ENCODE results near the gene TM9SF2. TPM values are rescaled to one million over a fixed set of nuclear protein-coding genes. Genes with fewer than 3 reads are reported as not detected.

Gene TM9SF2
- polyA plus RNA-seq, 2 donors, result 26.3 to 48.0 TPM

GRCh38 chr13:99553033-99553432 is 51.8 kb downstream of the TM9SF2 start:
- no peaks in the 10 kb centered on the region for H3K9me3 ChIP-seq (ENCODE audit: control insufficient read depth in 2 of 2, insufficient read depth in 1 of 2, low read depth in 1 of 2, low read length in 1 of 2)
- peaks cover 6 to 10% of the 10 kb centered on the region in 2 donors for H3K36me3 ChIP-seq (ENCODE audit: control insufficient read depth in 2 of 2, insufficient read depth in 2 of 2, low read length in 1 of 2)
- WGBS, 2 donors, result 66 to 74% methylated on average over 5 of the region's 5 CpGs
- no peaks in the 10 kb centered on the region for H3K27me3 ChIP-seq (ENCODE audit: control insufficient read depth in 1 of 2, insufficient read depth in 2 of 2, low read length in 2 of 2)
- H3K27ac ChIP-seq (ENCODE audit: low read depth in 2 of 2, low read length in 1 of 2), result no peak overlapping the region
- no peaks in the 10 kb centered on the region for H3K4me1 ChIP-seq (ENCODE audit: control insufficient read depth in 2 of 2, insufficient read depth in 2 of 2, low read length in 1 of 2)
- H3K4me3 ChIP-seq (ENCODE audit: low read depth in 1 of 2, low read length in 2 of 2), result no peak overlapping the region

- Histone ChIP-seq H3K36me3 (ENCODE audit: control insufficient read depth in 2 of 2, insufficient read depth in 2 of 2, low read length in 1 of 2) (peaks cover 6 to 9% of the 10 kb centered on the region in 2 donors), H3K4me1 (ENCODE audit: control insufficient read depth in 2 of 2, insufficient read depth in 2 of 2, low read length in 1 of 2) (no peaks in the 10 kb centered on the region), H3K27me3 (ENCODE audit: control insufficient read depth in 1 of 2, insufficient read depth in 2 of 2, low read length in 2 of 2) (no peaks in the 10 kb centered on the region), H3K4me3 (ENCODE audit: low read depth in 1 of 2, low read length in 2 of 2) (no peak overlapping the region), H3K9me3 (ENCODE audit: control insufficient read depth in 2 of 2, insufficient read depth in 1 of 2, low read depth in 1 of 2, low read length in 1 of 2) (no peaks in the 10 kb centered on the region), H3K27ac (ENCODE audit: low read depth in 2 of 2, low read length in 1 of 2) (no peak overlapping the region)
- WGBS, 2 donors, result 76 to 80% methylated on average over 5 of the region's 5 CpGs
These were observed 53.9 kb downstream of the TM9SF2 start for GRCh38 chr13:99555149-99555548.

- Histone ChIP-seq H3K9me3 (ENCODE audit: control insufficient read depth in 2 of 2, insufficient read depth in 1 of 2, low read depth in 1 of 2, low read length in 1 of 2) (no peaks in the 10 kb centered on the region), H3K27me3 (ENCODE audit: control insufficient read depth in 1 of 2, insufficient read depth in 2 of 2, low read length in 2 of 2) (no peaks in the 10 kb centered on the region), H3K4me3 (ENCODE audit: low read depth in 1 of 2, low read length in 2 of 2) (no peak overlapping the region), H3K4me1 (ENCODE audit: control insufficient read depth in 2 of 2, insufficient read depth in 2 of 2, low read length in 1 of 2) (no peaks in the 10 kb centered on the region), H3K36me3 (ENCODE audit: control insufficient read depth in 2 of 2, insufficient read depth in 2 of 2, low read length in 1 of 2) (peaks cover 6% of the 10 kb centered on the region in 2 donors), H3K27ac (ENCODE audit: low read depth in 2 of 2, low read length in 1 of 2) (no peak overlapping the region)
- 92% methylated on average over 7 of the region's 7 CpGs for WGBS, 2 donors
These were observed 55.7 kb downstream of the TM9SF2 start for GRCh38 chr13:99556867-99557443.

- peaks cover 3 to 6% of the 10 kb centered on the region in 2 donors for H3K36me3 ChIP-seq (ENCODE audit: control insufficient read depth in 2 of 2, insufficient read depth in 2 of 2, low read length in 1 of 2)
These were observed 57.4 kb downstream of the TM9SF2 start for GRCh38 chr13:99558570-99559180.

GRCh38 chr13:99559560-99559959 is 58.3 kb downstream of the TM9SF2 start:
- 78 to 80% methylated on average over 2 of the region's 2 CpGs for WGBS, 2 donors
- no peak overlapping the region for H3K4me3 ChIP-seq (ENCODE audit: low read depth in 1 of 2, low read length in 2 of 2)
- H3K9me3 ChIP-seq (ENCODE audit: control insufficient read depth in 2 of 2, insufficient read depth in 1 of 2, low read depth in 1 of 2, low read length in 1 of 2), result no peaks in the 10 kb centered on the region
- H3K4me1 ChIP-seq (ENCODE audit: control insufficient read depth in 2 of 2, insufficient read depth in 2 of 2, low read length in 1 of 2), result no peaks in the 10 kb centered on the region
- no peaks in the 10 kb centered on the region for H3K27me3 ChIP-seq (ENCODE audit: control insufficient read depth in 1 of 2, insufficient read depth in 2 of 2, low read length in 2 of 2)
- peaks cover 3 to 6% of the 10 kb centered on the region in 2 donors for H3K36me3 ChIP-seq (ENCODE audit: control insufficient read depth in 2 of 2, insufficient read depth in 2 of 2, low read length in 1 of 2)
- no peak overlapping the region for H3K27ac ChIP-seq (ENCODE audit: low read depth in 2 of 2, low read length in 1 of 2)

More at GRCh38 chr13:99558570-99559180, 57.4 kb downstream of the TM9SF2 start:
- H3K27me3 ChIP-seq (ENCODE audit: control insufficient read depth in 1 of 2, insufficient read depth in 2 of 2, low read length in 2 of 2), result no peaks in the 10 kb centered on the region
- H3K4me3 ChIP-seq (ENCODE audit: low read depth in 1 of 2, low read length in 2 of 2), result no peak overlapping the region
- no peak overlapping the region for H3K27ac ChIP-seq (ENCODE audit: low read depth in 2 of 2, low read length in 1 of 2)
- H3K4me1 ChIP-seq (ENCODE audit: control insufficient read depth in 2 of 2, insufficient read depth in 2 of 2, low read length in 1 of 2), result no peaks in the 10 kb centered on the region
- WGBS, 2 donors, result 74 to 77% methylated on average over 4 of the region's 4 CpGs
- H3K9me3 ChIP-seq (ENCODE audit: control insufficient read depth in 2 of 2, insufficient read depth in 1 of 2, low read depth in 1 of 2, low read length in 1 of 2), result no peaks in the 10 kb centered on the region

GRCh38 chr13:99563404-99563803 is 62.1 kb downstream of the TM9SF2 start:
- Histone ChIP-seq H3K4me1 (ENCODE audit: control insufficient read depth in 2 of 2, insufficient read depth in 2 of 2, low read length in 1 of 2) (no peaks in the 10 kb centered on the region), H3K36me3 (ENCODE audit: control insufficient read depth in 2 of 2, insufficient read depth in 2 of 2, low read length in 1 of 2) (no peaks in the 10 kb centered on the region), H3K9me3 (ENCODE audit: control insufficient read depth in 2 of 2, insufficient read depth in 1 of 2, low read depth in 1 of 2, low read length in 1 of 2) (no peaks in the 10 kb centered on the region), H3K4me3 (ENCODE audit: low read depth in 1 of 2, low read length in 2 of 2) (no peak overlapping the region), H3K27ac (ENCODE audit: low read depth in 2 of 2, low read length in 1 of 2) (no peak overlapping the region), H3K27me3 (ENCODE audit: control insufficient read depth in 1 of 2, insufficient read depth in 2 of 2, low read length in 2 of 2) (no peaks in the 10 kb centered on the region)

- H3K4me1 ChIP-seq (ENCODE audit: control insufficient read depth in 2 of 2, insufficient read depth in 2 of 2, low read length in 1 of 2), result no peaks in the 10 kb centered on the region
- no peak overlapping the region for H3K27ac ChIP-seq (ENCODE audit: low read depth in 2 of 2, low read length in 1 of 2)
- H3K4me3 ChIP-seq (ENCODE audit: low read depth in 1 of 2, low read length in 2 of 2), result no peak overlapping the region
- H3K9me3 ChIP-seq (ENCODE audit: control insufficient read depth in 2 of 2, insufficient read depth in 1 of 2, low read depth in 1 of 2, low read length in 1 of 2), result no peaks in the 10 kb centered on the region
- H3K27me3 ChIP-seq (ENCODE audit: control insufficient read depth in 1 of 2, insufficient read depth in 2 of 2, low read length in 2 of 2), result no peaks in the 10 kb centered on the region
- 91 to 93% methylated on average over 2 of the region's 2 CpGs for WGBS, 2 donors
- no peaks in the 10 kb centered on the region for H3K36me3 ChIP-seq (ENCODE audit: control insufficient read depth in 2 of 2, insufficient read depth in 2 of 2, low read length in 1 of 2)
These were observed 63.1 kb downstream of the TM9SF2 start for GRCh38 chr13:99564386-99564785.

GRCh38 chr13:99565478-99566124 is 64.3 kb downstream of the TM9SF2 start:
- Histone ChIP-seq H3K9me3 (ENCODE audit: control insufficient read depth in 2 of 2, insufficient read depth in 1 of 2, low read depth in 1 of 2, low read length in 1 of 2) (no peaks in the 10 kb centered on the region), H3K4me1 (ENCODE audit: control insufficient read depth in 2 of 2, insufficient read depth in 2 of 2, low read length in 1 of 2) (no peaks in the 10 kb centered on the region), H3K27me3 (ENCODE audit: control insufficient read depth in 1 of 2, insufficient read depth in 2 of 2, low read length in 2 of 2) (no peaks in the 10 kb centered on the region), H3K27ac (ENCODE audit: low read depth in 2 of 2, low read length in 1 of 2) (no peak overlapping the region), H3K36me3 (ENCODE audit: control insufficient read depth in 2 of 2, insufficient read depth in 2 of 2, low read length in 1 of 2) (no peaks in the 10 kb centered on the region), H3K4me3 (ENCODE audit: low read depth in 1 of 2, low read length in 2 of 2) (no peak overlapping the region)
- 88 to 90% methylated on average over 30 of the region's 30 CpGs for WGBS, 2 donors

GRCh38 chr13:99566125-99567083 is 65.1 kb downstream of the TM9SF2 start:
- no peaks in the 10 kb centered on the region for H3K9me3 ChIP-seq (ENCODE audit: control insufficient read depth in 2 of 2, insufficient read depth in 1 of 2, low read depth in 1 of 2, low read length in 1 of 2)
- no peak overlapping the region for H3K27ac ChIP-seq (ENCODE audit: low read depth in 2 of 2, low read length in 1 of 2)
- WGBS, 2 donors, result 85 to 88% methylated on average over 37 of the region's 37 CpGs
- H3K36me3 ChIP-seq (ENCODE audit: control insufficient read depth in 2 of 2, insufficient read depth in 2 of 2, low read length in 1 of 2), result no peaks in the 10 kb centered on the region
- H3K27me3 ChIP-seq (ENCODE audit: control insufficient read depth in 1 of 2, insufficient read depth in 2 of 2, low read length in 2 of 2), result no peaks in the 10 kb centered on the region
- H3K4me1 ChIP-seq (ENCODE audit: control insufficient read depth in 2 of 2, insufficient read depth in 2 of 2, low read length in 1 of 2), result no peaks in the 10 kb centered on the region
- H3K4me3 ChIP-seq (ENCODE audit: low read depth in 1 of 2, low read length in 2 of 2), result no peak overlapping the region
